Fibroblast of lung (primary cell): Measurements from ENCODE around the gene LCN6. TPM values are rescaled to one million over a fixed set of nuclear protein-coding genes. Genes with fewer than 3 reads are reported as not detected.
"Not testable (repeated sequence)": the region's sequence is repeated elsewhere in the genome, so short reads cannot be mapped to it uniquely, and the experiment has no call there.

Experiments
- DNase-seq, 2 donors: peaks; one replicate each; pipeline versions ENCODE4 v3.0.0 to v3.0.0-alpha.2; 2010; ENCODE audit warnings: low read depth in 2 of 2
- H2AFZ ChIP-seq: 2 replicates; pipeline ENCODE4 v1.5.1; 2012; ENCODE audit warnings: low read length, control low read depth, inconsistent platforms
- H3K27ac ChIP-seq: 2 replicates; pipeline ENCODE4 v1.5.1; 2011; ENCODE audit warnings: low read length, control low read depth; ENCODE audit not compliant: insufficient read depth
- H3K27me3 ChIP-seq: 2 replicates; pipeline ENCODE4 v1.5.1; 2011; ENCODE audit warnings: mild to moderate bottlenecking, low read length; ENCODE audit not compliant: control insufficient read depth, insufficient read depth
- H3K36me3 ChIP-seq: 2 replicates; pipeline ENCODE4 v1.5.1; 2011; ENCODE audit warnings: low read length; ENCODE audit not compliant: control insufficient read depth, insufficient read depth
- H3K4me1 ChIP-seq: 2 replicates; pipeline ENCODE4 v1.5.1; 2011; ENCODE audit warnings: low read length; ENCODE audit not compliant: control insufficient read depth, insufficient read depth; ENCODE audit errors: extremely low read depth
- H3K4me2 ChIP-seq: 2 replicates; pipeline ENCODE4 v1.5.1; 2011; ENCODE audit warnings: low read length, control low read depth; ENCODE audit not compliant: insufficient read depth; ENCODE audit errors: extremely low read depth
- H3K4me3 ChIP-seq, 4 experiments: fragments of 200-600 bp in 1 of 4; sonication (generic) in 1 of 4; replicated peaks in 1 of 4; 2 replicates each; pipeline ENCODE4 v1.5.1; 2011 to 2016; ENCODE audit warnings: low read length in 4 of 4, low read depth in 3 of 4, mild to moderate bottlenecking in 3 of 4, control low read depth in 2 of 4, inconsistent platforms in 1 of 4, mixed read lengths in 1 of 4; ENCODE audit not compliant: insufficient read depth in 1 of 4; ENCODE audit errors: control extremely low read depth in 1 of 4
- H3K79me2 ChIP-seq: 2 replicates; pipeline ENCODE4 v1.5.1; 2012; ENCODE audit warnings: mild to moderate bottlenecking, low read length, inconsistent platforms; ENCODE audit not compliant: control insufficient read depth, insufficient read depth
- H3K9ac ChIP-seq: 2 replicates; pipeline ENCODE4 v1.5.1; 2011; ENCODE audit warnings: mild to moderate bottlenecking, low read length, control low read depth; ENCODE audit not compliant: insufficient read depth
- H3K9me3 ChIP-seq: 2 replicates; pipeline ENCODE4 v1.5.1; 2012; ENCODE audit warnings: low read depth, low read length; ENCODE audit not compliant: control insufficient read depth, insufficient read depth
- H4K20me1 ChIP-seq: 2 replicates; pipeline ENCODE4 v1.5.1; 2011; ENCODE audit warnings: low read length; ENCODE audit not compliant: control insufficient read depth, insufficient read depth; ENCODE audit errors: extremely low read depth
- EZH2 ChIP-seq: IDR thresholded peaks from 2 replicates; pipeline ENCODE4 v1.5.1; 2012; ENCODE audit warnings: low read length, control low read depth, mild to moderate bottlenecking; ENCODE audit errors: missing control alignments
- polyA plus RNA-seq, 2 donors: library from polyadenylated mRNA; depleted of rRNA in 1 of 2; stranded (reverse) in 1 of 2; unstranded in 1 of 2; fragments of >200 nt; gene quantifications; 2 replicates each; pipeline ENCODE4 v1.2.1, GENCODE V29; 2011 to 2012; ENCODE audit warnings: missing spikeins in 1 of 2
- total RNA-seq: library from RNA; depleted of rRNA; stranded (reverse); fragments of >200 nt; gene quantifications from 2 replicates; pipeline ENCODE4 v1.2.1, GENCODE V29; 2014
- TF ChIP-seq, protein P1 (sequence below), 2 donors: IDR thresholded peaks in 1 of 2; conservative IDR thresholded peaks in 1 of 2; 1 replicate in 1 of 2; 2 replicates in 1 of 2; pipeline ENCODE4 v1.5.1; 2011 to 2012; ENCODE audit warnings: low read length in 2 of 2, control low read depth in 1 of 2, inconsistent platforms in 1 of 2, low read depth in 1 of 2, mild to moderate bottlenecking in 1 of 2

Gene LCN6
- total and polyA plus RNA-seq, 2 donors (not counting 1 experiment from before 2014, with no cell fraction given), result not detected

DNA sequence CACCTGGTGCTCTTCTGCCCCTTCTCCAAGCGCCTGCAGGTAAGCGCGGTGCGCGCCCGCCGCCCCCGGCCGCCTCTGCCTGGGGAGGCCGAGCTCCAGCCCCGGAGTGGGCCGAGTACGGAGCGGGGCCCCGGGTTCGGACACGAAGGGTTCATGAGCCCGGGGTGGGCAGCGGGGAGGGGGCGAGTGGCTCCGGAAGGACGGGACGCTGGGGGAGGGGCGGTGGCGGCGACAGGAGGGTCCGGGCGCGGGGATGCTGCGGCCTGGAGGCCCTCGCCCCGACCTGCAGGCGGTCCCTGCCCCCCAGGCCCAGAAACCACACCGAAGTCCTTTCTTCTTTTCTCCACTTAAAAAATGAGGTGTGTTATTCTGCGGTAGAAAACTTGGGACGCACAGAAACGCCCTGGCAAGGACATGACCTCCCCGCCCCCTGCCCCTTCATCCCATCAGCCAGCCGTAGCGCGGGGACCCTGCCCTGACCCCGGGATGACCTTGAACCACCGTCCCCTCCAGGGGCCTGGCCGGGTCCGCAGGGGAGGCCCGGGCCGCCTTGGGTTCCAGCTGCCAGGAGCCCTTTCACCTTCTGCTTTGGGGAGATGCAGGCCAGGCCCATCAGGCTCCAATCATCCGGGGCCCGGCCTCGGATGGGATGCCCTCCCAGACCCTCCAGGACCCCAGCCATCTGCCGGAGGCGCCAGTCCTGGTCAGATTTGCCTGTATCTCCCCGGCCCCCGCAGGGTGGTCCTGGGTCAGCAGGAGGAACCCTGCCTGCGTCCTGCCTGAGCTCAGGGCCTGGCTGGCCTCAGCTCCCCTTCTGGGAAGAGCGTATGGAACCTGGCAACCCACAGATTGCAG, 35.4 kb downstream of the LCN6 start:
- Histone ChIP-seq H3K9ac (no peak overlapping the region), H3K4me2 (no peak overlapping the region), H3K79me2 (no peaks in the 10 kb centered on the region), H3K36me3 (no peaks in the 10 kb centered on the region), H3K9me3 (no peaks in the 10 kb centered on the region), H3K4me1 (no peaks in the 10 kb centered on the region), H3K4me3 (peak overlapping the region in 2 of 4 experiments; percentile 8 to 25), H2AFZ (no peak overlapping the region), H4K20me1 (no peaks in the 10 kb centered on the region), H3K27me3 (peaks cover 4% of the 10 kb centered on the region), H3K27ac (no peak overlapping the region)
- TF ChIP-seq EZH2, result peak; percentile 46
- TF ChIP-seq, protein P1, sequence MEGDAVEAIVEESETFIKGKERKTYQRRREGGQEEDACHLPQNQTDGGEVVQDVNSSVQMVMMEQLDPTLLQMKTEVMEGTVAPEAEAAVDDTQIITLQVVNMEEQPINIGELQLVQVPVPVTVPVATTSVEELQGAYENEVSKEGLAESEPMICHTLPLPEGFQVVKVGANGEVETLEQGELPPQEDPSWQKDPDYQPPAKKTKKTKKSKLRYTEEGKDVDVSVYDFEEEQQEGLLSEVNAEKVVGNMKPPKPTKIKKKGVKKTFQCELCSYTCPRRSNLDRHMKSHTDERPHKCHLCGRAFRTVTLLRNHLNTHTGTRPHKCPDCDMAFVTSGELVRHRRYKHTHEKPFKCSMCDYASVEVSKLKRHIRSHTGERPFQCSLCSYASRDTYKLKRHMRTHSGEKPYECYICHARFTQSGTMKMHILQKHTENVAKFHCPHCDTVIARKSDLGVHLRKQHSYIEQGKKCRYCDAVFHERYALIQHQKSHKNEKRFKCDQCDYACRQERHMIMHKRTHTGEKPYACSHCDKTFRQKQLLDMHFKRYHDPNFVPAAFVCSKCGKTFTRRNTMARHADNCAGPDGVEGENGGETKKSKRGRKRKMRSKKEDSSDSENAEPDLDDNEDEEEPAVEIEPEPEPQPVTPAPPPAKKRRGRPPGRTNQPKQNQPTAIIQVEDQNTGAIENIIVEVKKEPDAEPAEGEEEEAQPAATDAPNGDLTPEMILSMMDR (conservative IDR thresholded peaks at IDR 0.05 in 1 of 2, IDR thresholded peaks at IDR 0.05 in 1 of 2; ENCODE audit: low read depth in 1 of 2, low read length in 2 of 2), result no peak
- no peak for DNase-seq

DNA sequence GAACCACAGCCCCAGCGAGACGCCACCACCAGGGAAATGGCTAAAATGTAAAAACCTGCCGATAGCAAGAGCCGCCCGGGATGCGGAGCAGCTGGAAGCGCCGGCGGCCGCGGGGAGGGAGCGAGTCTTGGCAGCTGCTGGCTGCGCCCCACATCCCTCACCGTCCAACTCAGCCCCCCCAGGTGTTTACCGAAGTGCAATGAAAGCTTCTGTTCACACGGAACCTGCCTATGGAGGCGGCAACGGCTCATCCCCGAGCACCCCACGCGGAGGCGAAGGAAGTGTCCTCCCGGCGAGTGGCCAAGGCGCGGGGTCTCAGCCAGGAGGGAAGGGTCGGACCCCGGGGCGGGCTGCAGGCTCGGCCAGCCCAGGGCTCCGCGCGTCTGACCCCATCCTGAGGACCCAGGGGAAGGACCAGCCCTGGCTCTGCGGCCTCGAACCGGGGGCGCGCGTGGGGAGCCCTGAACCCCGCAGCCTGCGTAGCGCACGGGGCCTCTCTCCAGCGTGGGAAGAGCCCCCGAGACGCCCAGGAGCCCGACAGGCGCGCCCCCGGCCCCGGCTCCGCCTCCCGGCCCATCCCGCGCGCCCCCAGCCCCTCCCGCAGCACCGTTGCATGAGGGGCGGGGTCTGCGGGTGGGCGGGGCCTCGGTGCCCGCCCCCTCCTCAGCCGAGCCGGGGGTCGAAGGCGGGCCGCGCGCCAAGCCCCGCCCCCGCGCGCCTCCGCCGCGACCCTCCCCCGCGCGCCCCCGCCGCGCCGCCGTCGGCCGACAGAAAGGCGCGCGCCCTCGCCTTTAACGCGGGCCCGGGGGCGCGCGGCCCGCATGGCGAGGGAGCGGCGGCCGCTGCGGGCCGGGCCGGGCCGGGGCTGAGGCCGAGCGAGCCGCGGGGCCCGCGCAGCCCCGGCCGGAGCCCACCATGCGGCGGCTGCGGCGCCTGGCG, 36.3 kb downstream of the LCN6 start, which contains the start of gene DIPK1B:
Gene DIPK1B, plus strand, starts transcription at position 822 of the 939 bp plus-strand sequence. Its CDS starts 94 bp downstream, at position 916.
- no peak for DNase-seq
- no peak within 1 kb of the TSS for H3K9ac ChIP-seq
- H3K27me3 ChIP-seq, result peaks cover 4% of the 10 kb centered on the region
- H3K27ac ChIP-seq, result no peak within 1 kb of the TSS
- H3K4me2 ChIP-seq, result peak within 1 kb of the TSS; percentile 13
- H3K36me3 ChIP-seq, result no peaks in the 10 kb centered on the region
- H2AFZ ChIP-seq, result no peak within 1 kb of the TSS
- TF ChIP-seq, protein P1 (conservative IDR thresholded peaks at IDR 0.05 in 1 of 2, IDR thresholded peaks at IDR 0.05 in 1 of 2; ENCODE audit: low read depth in 1 of 2, low read length in 2 of 2), result no peak
- peak; percentile 87 for TF ChIP-seq EZH2
- H3K4me3 ChIP-seq, result peak within 1 kb of the TSS in 2 of 4 experiments; percentile 8 to 25
- H3K9me3 ChIP-seq, result no peaks in the 10 kb centered on the region
- no peaks in the 10 kb centered on the region for H3K4me1 ChIP-seq
- no peaks in the 10 kb centered on the region for H4K20me1 ChIP-seq
- H3K79me2 ChIP-seq, result no peaks in the 10 kb centered on the region

DNA sequence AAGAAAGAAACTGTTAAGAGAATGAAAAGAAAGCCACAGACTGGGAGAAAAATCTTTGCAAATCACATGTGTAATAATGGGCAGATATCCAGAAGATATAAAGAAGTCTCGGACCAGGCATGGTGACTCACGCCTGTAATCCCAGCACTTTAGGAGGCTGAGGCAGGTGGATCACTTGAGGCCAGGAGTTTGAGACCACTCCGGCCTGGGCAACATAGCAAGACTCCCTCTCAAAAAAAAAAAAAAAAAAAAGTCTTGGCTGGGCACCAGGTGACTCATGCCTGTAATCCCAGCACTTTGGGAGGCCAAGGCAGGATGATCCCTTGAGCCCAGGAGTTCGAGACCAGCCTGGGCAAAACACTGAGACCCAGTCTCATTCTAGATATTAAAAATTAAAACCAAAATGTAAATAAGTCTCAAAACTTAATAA, 37.1 kb downstream of the LCN6 start:
- H3K79me2 ChIP-seq, H3K4me1 ChIP-seq, H3K9ac ChIP-seq, H3K27me3 ChIP-seq, H3K9me3 ChIP-seq, H4K20me1 ChIP-seq, H2AFZ ChIP-seq, H3K4me3 ChIP-seq, H3K36me3 ChIP-seq, H3K27ac ChIP-seq, H3K4me2 ChIP-seq: not testable (repeated sequence)
- peak; percentile 56 to 59 for DNase-seq
